Measurements from ENCODE around the gene SENP5.

SENP5 gene

GRCh38 chr3:196965804-196966173 is 98.1 kb downstream of the SENP5 start:
- no peaks in the 10 kb centered on the region for H3K27me3 ChIP-seq (ENCODE audit: insufficient read depth, poor library complexity, severe bottlenecking)

GRCh38 chr3:196966526-196967401 is 99.0 kb downstream of the SENP5 start:
- no peak for ATAC-seq (ENCODE audit: low read depth)
- Histone ChIP-seq H3K4me1 (ENCODE audit: insufficient read depth, poor library complexity, severe bottlenecking) (no peaks in the 10 kb centered on the region), H3K27ac (ENCODE audit: poor library complexity, severe bottlenecking) (no peak overlapping the region), H3K9me3 (ENCODE audit: severe bottlenecking) (no peaks in the 10 kb centered on the region), H3K36me3 (ENCODE audit: low read depth) (no peaks in the 10 kb centered on the region; the same call in 1 of the 2 replicates), H3K27me3 (ENCODE audit: insufficient read depth, poor library complexity, severe bottlenecking) (no peaks in the 10 kb centered on the region), H3K4me3 (ENCODE audit: severe bottlenecking) (no peak overlapping the region)
- TF ChIP-seq, protein P1, sequence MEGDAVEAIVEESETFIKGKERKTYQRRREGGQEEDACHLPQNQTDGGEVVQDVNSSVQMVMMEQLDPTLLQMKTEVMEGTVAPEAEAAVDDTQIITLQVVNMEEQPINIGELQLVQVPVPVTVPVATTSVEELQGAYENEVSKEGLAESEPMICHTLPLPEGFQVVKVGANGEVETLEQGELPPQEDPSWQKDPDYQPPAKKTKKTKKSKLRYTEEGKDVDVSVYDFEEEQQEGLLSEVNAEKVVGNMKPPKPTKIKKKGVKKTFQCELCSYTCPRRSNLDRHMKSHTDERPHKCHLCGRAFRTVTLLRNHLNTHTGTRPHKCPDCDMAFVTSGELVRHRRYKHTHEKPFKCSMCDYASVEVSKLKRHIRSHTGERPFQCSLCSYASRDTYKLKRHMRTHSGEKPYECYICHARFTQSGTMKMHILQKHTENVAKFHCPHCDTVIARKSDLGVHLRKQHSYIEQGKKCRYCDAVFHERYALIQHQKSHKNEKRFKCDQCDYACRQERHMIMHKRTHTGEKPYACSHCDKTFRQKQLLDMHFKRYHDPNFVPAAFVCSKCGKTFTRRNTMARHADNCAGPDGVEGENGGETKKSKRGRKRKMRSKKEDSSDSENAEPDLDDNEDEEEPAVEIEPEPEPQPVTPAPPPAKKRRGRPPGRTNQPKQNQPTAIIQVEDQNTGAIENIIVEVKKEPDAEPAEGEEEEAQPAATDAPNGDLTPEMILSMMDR (IDR thresholded peaks at IDR 0.05; ENCODE audit: poor library complexity, severe bottlenecking): no peak
- DNase-seq (ENCODE audit: low spot score): no peak

More at GRCh38 chr3:196965804-196966173, 98.1 kb downstream of the SENP5 start:
- no peak for DNase-seq (ENCODE audit: low spot score)
- Histone ChIP-seq H3K36me3 (ENCODE audit: low read depth) (no peaks in the 10 kb centered on the region; the same call in 1 of the 2 replicates), H3K4me3 (ENCODE audit: severe bottlenecking) (no peak overlapping the region), H3K4me1 (ENCODE audit: insufficient read depth, poor library complexity, severe bottlenecking) (no peaks in the 10 kb centered on the region), H3K27ac (ENCODE audit: poor library complexity, severe bottlenecking) (no peak overlapping the region), H3K9me3 (ENCODE audit: severe bottlenecking) (no peaks in the 10 kb centered on the region)
- no peak for ATAC-seq (ENCODE audit: low read depth)
- TF ChIP-seq, protein P1 (IDR thresholded peaks at IDR 0.05; ENCODE audit: poor library complexity, severe bottlenecking): no peak

DNA sequence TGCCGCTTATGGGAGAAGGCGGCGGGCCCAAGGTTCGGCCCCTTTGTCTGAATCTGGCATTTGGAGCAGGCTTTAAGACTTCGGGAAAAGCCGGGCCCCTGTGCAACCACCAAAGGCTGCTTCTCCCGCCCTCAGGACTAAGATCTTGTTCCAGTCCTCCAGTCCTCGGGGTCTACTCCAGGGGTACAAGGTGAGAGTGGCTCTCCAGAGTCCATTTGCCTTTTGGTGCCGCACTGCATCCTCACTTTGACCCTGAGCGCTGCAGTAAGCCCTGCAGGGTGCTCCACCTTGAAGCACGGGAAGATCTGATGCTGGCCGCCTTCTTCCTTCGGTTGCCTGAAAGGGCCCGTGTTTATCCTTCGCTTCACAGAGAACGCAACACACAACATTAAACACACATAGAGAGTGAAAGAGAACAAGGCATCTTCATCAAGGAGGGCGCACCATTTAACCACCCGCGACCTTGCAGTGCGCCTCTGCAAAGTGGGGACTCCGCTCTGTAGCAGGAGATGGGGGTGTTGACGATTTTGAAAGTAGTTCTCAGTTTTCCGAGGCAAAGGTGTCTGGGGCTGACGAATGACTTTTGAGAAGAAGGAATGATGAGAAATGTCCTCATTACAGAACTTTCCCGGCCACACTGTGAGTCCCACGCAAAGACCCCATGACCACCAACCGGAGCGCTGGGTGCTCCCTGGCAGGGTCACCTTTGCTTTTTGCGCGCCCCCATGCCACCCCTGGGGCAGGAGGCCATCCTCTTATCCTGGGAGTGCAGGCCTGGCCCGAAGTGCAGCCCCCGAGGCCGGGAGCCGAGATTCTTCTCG is 99.9 kb downstream of the SENP5 start:
- no peaks in the 10 kb centered on the region; the same call in 1 of the 2 replicates for H3K36me3 ChIP-seq (ENCODE audit: low read depth)
- H3K27me3 ChIP-seq (ENCODE audit: insufficient read depth, poor library complexity, severe bottlenecking): no peaks in the 10 kb centered on the region

GRCh38 chr3:196968233-196969133 is 100.8 kb downstream of the SENP5 start, which contains the start of gene PIGZ:
Gene PIGZ (minus strand): TSS chr3:196968833. CDS start chr3:196952031, 16,802 bp downstream.
- no peaks in the 10 kb centered on the region for H3K9me3 ChIP-seq (ENCODE audit: severe bottlenecking)
- H3K27me3 ChIP-seq (ENCODE audit: insufficient read depth, poor library complexity, severe bottlenecking): no peaks in the 10 kb centered on the region
- DNase-seq (ENCODE audit: low spot score) (no peak), ATAC-seq (ENCODE audit: low read depth) (peak; percentile 73)
- TF ChIP-seq, protein P1 (IDR thresholded peaks at IDR 0.05; ENCODE audit: poor library complexity, severe bottlenecking): no peak
- peak within 1 kb of the TSS; percentile 38 for H3K27ac ChIP-seq (ENCODE audit: poor library complexity, severe bottlenecking)
- H3K4me1 ChIP-seq (ENCODE audit: insufficient read depth, poor library complexity, severe bottlenecking): no peaks in the 10 kb centered on the region
- H3K4me3 ChIP-seq (ENCODE audit: severe bottlenecking): peak within 1 kb of the TSS; percentile 92
- no peaks in the 10 kb centered on the region; the same call in 1 of the 2 replicates for H3K36me3 ChIP-seq (ENCODE audit: low read depth)

More for the DNA sequence above, 99.9 kb downstream of the SENP5 start:
- ATAC-seq (ENCODE audit: low read depth) (no peak), DNase-seq (ENCODE audit: low spot score) (no peak)
- TF ChIP-seq, protein P1 (IDR thresholded peaks at IDR 0.05; ENCODE audit: poor library complexity, severe bottlenecking): no peak
- Histone ChIP-seq H3K9me3 (ENCODE audit: severe bottlenecking) (no peaks in the 10 kb centered on the region), H3K4me3 (ENCODE audit: severe bottlenecking) (peak overlapping the region; percentile 92), H3K4me1 (ENCODE audit: insufficient read depth, poor library complexity, severe bottlenecking) (no peaks in the 10 kb centered on the region), H3K27ac (ENCODE audit: poor library complexity, severe bottlenecking) (no peak overlapping the region)

Measured in RWPE2 (cell line).